NCI-H526 (cell line): Measurements from ENCODE around the gene CCDC89.
"Not testable (repeated sequence)": the region's sequence is repeated elsewhere in the genome, so short reads cannot be mapped to it uniquely, and the experiment has no call there.

Experiments
- DNase-seq, 2 experiments: peaks; one replicate each; lab custom pipeline; 2025; lab: John Stamatoyannopoulos, UW

CCDC89 gene

DNA sequence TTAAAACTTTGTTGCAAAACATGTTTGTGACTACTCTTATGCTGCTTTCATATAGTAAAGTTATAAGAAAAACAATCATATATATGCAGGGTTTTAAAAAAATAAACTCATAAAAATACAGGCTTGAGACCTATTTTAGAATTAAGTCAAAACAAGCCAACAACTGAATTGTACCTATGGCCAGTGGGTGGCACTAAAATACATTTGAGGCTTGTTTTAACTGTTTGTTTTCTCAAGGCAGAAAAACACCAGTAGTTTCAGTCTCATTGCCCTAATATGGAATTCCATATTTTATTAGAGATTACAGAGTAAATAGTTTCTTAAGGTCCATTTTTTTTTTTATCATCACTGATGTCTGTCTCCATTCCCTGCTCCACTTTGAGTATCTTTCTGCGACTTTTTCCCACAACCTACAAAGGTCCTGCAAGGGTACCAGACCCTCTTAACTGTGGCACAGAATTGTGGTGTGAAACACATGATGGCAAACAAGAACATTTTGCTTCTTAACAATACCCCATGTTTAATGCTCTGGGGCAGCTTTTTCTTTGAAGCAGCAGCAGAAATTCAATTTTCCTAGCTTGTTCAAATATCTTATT is 8.5 kb upstream of the CCDC89 start:
- DNase-seq: peak in 1 of 2 experiments; percentile 58

DNA sequence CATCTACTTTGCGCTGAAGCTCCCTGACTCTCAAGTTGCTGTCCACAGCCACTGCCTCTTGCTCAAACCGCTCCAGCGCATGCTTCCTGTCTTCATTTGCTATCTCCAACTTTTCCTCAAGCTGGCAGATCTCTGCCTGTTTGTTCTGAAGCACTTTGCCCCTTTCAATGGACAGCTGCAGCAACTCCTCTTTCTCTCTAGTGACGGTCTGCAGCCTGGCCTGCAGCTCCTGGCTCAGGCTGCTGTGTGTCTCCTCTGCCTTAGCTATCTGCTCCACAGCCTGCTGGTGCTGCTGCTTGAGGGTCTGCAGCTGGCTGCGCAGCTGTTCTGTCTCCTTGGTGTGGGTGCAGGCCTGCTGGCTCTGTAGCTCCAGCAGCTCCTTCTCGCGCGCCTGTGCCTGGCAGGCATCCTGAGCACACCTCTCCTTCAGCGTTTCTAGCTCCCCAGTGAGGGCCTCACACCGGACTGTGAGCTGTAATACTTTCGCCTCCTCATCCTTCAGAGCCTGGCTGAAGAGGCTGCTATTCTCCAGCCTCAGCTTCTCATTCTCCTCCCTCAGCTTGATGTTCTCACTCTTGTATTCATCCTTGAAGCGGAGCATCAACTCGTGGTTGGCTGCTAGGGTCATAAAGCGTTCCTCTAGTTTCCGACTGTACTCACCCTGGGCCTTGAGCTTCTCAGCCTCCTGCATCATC is 723 bp downstream of the CCDC89 start:
- DNase-seq: no peak

DNA sequence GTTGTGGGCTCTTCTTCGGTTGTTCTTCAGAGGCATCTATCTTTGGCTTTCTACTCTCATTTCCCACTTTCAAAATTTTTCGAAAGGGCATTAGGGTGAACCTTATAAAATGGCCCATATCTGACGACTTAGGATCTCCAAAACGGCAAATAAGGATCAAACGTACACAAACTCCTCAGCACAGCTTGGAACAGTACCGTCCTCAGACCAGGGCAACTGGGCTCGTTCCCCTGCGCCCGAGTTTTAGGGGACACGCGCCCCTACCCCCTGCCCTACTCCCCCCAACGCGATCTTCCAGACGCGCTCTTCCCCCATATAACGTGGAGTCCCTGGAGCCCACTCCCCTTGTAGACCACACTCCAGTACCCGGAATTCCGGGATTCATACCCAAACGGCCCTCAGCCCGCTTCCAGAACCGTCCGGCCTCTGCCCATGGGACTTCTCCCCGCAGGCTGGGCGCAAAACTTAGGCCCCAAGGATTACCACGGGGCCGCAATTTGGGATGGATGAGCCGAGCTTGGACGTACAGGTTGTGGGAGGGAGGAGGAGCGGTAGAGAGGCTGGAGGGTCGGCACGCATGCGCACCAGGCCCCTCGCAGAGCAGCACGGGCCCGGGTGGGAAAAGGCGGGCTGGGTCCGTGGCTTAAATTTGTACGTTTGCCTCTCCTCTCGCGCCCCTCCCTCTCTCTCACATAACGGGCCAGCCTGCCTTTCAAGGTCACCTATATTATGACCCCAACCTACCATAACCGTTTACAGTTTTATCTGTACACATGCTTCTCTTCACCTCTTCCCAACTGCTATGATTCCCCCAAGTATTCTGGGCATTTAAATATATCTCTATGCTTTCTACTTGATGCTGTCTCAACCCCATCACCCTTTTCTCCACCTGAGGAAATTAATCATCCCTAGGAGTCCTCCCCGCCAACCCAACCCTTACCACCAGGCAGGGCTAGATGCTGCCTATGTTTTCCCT is 3.4 kb downstream of the CCDC89 start:
- no peak for DNase-seq

DNA sequence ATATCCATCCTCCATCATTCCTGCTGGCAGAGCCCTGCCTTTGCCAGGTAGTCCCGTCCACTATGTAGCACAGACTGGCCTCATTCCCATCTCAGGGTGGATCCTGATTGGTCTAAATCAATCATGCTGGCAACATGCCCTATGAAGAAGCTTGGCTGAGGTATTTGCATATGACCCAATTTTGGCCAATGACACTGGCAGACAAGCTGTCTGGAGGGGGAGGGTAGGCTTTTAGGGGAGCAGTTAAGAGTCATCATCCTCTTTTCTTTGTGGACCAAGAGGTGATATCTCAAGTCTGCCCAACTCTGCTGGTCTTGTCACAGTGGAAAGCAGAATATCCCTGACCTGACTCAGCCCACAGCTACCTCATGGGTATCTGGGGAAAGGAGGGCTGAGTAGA is 5.1 kb downstream of the CCDC89 start:
- DNase-seq: no peak

DNA sequence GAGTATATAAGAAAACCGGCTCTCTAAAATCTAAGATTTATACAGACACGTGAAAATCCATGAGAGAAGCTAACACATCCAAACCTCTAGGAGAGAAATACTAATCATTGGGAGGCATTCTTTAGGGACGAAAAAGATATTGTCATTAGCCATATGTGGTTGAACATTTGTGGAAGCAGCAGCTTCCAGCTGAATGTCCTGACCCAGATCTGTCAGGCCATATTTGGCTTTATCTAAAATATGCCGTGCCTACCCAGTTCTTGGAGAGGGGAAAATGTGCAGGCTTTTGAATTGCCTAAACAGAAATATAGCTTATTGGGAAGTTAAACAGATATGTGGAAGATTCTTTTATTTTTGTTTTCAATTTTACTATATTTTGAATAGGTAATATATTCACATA is 6.4 kb downstream of the CCDC89 start:
- no peak for DNase-seq

DNA sequence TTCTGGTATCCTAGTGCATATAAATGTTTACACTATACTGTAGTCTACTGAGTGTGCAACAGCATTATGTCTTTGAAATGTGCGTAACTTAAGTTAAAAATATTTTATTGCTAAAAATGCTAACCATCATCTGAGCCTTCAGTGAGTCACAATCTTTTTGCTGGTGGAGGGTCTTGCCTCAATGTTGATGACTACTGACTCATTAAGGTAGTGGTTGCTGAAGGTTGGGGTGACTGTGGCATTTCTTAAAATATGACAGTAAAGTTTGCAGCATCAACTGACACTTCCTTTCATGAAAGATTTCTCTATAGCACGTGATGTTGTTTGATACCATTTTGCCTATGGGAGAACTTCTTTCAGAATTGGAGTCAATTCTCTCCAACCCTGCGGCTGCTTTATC is 12.6 kb downstream of the CCDC89 start:
- no peak for DNase-seq

DNA sequence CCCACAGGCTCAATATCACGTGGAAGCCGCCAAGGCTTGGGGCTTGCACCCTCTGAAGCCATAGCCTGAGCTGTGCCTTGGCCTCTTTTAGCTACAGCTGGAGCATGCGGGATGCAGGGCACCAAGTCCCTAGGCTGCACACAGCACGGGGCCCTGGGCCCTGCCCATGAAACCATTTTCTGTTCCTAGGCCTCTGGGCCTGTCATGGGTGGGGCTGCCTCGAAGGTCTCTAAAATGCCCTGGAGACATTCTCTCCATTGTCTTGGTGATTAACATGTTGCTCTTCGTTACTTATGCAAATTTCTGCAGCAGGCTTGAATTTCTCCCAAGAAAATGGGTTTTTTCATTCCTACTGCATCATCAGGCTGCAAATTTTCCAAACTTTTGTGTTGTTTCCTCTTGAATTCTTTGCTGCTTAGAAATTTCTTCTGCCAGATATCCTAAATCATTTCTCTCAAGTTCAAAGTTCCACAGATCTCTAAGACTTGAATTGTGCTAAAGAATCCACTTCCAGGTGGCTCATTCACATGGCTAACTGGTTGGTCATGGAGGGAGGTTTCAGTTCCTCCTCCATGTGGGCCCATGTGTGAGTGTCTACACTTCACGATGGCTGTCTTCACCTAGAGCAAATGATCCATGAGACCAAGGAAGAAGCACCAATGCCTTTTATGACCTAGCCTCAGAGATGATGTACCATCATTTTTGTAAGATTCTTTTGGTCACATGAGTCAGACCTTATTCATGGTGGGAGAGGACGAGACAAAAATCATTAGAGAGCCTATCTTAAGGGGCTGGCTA is 13.7 kb downstream of the CCDC89 start:
- no peak for DNase-seq

DNA sequence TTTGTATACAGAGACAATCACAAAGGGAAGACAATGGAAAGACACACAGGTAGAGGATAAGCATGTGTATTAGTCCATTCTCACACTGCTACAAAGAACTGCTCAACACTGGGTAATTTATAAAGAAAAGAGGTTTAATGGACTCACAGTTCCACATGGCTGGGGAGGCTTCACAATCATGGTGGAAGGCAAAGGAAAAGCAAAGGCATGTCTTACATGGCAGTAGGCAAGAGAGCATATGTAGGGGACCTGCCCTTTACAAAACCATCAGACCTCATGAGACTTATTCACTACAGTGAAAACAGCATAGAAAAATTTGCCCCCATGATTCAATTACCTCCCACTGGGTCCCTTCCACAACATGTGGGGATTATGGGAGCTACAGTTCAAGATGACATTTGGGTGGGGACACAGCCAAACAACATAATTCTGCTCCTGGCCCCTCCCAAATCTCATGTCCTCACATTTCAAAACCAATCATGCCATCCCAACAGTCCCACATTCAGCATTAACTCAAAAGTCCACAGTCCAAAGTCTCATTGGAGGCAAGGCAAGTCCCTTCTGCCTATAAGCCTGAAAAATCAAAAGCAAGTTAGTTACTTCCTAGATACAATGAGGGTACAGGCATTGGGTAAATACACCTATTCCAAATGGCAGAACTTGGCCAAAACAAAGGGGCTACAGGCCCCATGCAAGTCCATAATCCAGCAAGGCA is 14.9 kb downstream of the CCDC89 start:
- DNase-seq: not testable (repeated sequence)

DNA sequence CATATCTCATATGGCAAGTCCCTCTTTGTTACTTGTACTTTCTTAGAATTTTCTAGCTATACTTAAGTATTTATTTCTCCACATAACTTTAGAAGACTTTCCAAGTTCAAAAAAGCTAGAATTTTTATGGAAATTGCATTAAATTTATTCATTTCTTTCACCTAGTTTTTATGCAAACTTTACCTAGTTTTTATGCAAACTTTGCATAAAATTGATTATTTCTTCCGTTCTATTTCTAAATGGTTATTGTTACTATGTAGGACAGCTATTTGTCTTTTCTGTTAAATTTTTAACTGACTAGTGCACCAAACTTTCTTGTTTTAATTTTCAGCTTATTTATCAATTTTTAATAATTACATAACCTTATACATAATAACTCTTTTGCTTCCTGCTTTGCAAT is 17.8 kb downstream of the CCDC89 start:
- DNase-seq: no peak

DNA sequence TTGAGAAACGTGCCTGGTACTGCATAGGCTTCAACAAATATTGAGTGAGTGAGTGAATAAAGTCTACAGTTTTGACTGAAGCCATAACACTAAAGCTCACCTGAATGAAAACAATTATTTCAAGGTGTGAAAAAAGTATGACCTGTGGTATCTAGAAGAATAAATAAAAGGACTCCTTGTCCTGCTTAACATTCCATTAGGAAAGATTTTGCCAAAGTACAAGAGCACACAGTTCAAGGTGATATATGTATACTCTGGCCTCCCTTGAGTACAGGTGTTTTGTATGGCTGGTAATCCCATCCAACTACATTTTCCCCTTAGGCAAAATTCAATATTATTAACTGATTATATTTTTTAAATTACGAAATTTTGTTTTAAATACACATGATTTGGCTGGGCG is 19.3 kb downstream of the CCDC89 start:
- DNase-seq: no peak

DNA sequence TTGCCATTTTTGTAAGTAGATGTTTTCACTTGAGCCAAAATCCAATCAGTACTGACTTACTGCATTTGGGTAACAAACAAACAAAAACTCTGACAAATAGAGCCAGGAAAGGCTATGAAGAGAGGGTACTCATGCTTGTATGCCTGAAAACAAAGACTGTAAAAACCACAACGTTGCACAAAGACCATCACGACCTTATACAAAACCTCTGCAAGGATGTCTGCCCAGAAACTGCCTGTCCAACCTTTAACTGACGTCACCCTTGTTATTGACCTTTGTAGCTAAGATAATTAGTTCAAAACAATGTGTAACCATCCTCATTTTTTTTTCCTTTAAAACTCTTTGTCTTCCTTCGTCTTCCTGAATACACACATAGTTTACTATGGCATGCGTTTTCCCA is 20.3 kb downstream of the CCDC89 start:
- DNase-seq: no peak

DNA sequence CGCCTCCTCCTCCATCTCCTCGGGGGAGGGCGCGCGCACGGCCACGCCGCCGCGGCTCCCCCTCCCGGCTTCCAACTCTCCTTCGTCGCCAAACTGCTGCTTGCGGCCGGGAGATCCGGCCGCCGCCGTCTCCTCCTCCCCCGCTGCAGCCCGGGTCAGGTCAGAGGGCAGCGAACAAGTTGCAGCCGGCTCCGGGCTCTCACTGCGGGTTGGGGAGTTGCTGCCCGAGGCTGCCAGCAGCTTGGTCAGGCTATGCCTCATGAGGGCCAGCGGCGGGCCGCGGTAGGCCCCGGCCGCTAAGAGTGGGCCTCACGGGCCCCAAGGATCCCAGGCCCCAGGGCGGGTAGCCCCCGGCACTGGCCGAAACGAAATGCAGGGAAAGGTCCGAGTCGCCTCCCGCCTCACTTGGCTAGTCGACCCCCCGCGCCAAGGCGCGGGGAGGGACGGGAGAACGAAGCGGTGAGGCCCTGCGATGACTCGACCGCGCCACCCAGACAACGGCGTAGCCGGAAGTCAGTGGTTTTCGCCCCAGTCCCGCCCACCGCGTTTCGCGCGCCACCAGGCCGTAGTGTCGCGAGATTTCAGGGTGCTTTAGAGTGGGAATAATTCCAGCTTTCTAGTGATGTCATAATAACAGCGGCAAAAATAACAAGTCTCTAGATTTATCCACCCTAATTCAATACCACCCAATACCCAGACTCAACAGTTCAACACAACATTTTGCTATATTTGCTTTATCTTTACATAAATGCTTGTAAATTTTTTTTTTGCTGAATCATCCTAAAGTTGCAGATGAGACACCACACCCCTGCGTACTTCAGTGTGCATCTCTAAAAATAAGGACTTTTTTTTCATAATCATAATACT is 21.1 kb downstream of the CCDC89 start, which contains the start of gene CREBZF:
Gene CREBZF, minus strand, starts transcription at position 515 of the 867 bp plus-strand sequence. Its CDS starts 254 bp downstream, at position 261.
- DNase-seq: peak; percentile 93 to 99

DNA sequence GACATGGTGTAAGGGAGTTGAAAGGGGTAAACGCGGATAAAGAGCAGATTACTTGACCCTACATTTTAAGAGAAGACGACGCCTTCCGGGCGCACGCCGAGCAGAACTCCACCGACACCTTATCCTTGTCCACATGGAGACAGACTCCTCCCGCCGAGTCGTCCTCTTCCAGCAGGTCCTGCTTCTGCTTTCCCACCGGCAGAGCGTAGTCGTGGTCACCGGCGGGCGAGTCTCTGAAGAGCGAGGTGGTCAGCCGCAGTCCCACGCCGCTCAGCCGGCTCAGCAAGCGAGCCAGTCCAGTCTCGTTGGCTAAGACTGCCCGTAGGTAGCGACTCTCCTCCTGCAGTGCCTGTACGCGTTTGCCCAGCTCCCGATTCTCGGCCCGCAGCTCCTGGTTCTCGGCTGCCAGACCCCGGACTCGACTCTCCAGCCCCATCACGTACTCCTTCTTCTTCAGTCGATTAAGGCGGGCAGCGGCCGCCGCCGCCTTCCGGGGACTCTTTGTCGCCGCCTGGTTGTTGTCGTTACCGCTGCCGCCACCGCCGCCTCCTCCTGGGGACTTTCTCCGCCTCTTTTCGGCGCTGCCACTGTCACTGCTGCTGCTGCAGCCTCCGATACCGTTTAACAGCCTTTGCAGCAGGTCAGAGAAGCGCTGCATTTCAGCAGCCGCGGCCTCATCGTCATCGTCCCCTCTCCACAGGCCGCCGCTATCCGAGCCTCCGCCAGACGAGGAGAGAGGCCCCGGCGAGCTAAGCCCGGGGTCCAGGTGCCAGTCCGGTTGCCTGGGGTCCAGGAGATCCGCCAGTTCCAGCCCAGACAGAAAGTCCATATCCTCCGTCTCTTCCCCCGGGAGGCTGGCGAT is 22.0 kb downstream of the CCDC89 start:
- DNase-seq: peak; percentile 67 to 91

DNA sequence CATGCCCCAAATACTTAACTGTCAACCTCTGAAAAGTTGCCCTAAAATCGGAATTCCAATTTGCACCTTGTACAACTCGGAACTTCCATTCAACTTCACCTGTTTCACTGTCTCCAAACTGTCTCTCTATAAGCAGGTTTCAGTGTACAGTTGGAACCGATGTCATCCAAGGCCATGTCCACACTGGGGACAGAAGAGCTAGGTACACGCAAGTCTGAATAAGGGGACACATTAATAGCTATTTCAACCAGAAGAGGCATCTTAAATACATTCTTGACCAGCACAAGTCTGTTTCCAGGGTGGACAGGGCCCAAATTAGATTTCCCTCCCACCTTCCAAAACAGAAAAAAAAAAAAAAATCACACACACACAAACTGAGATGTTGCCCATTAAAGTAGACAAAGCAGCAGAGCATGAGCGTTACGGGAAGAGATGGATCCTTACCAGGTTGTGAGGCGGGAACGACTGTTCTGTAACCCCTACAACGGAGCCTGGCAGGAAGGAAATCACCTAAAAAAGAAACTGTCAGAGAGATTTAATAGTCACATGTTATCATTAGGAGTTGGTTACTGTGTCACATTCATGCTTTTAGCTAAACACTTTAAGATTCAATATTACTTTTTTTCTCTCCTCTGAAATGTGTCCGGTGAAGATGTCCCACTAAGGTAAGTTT is 22.8 kb downstream of the CCDC89 start:
- peak; percentile 39 to 56 for DNase-seq

DNA sequence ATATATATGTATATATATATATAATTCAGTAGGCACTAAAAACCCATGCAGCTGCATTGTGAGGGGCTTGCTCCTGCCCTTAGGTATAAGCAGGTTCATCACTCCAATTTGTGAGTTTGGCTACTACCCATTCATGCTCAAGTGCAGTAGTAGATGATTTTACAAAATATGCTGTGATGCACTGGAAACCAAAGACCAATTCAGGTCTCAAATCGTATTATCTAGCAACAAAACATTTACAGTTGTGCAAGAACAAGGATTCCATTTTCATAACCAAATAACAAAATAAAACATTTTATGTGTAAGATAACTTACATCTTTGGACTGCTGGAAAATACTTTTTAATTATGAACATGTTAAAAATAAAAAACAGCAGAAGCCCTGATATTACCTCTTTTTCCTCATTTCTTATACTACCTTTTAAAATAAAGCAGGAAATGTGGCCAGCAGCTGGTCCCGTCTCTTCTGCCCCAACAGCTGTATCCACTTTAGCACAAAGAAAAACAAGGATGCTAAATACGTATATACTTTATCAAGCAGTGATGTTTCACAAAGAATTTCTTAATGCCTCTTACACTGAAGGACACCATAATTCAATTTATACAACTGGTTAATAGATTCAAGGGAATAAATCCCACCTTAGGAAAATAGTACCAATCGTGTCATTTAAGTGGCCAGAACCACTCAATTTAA is 23.9 kb downstream of the CCDC89 start:
- DNase-seq: peak in 1 of 2 experiments; percentile 19

DNA sequence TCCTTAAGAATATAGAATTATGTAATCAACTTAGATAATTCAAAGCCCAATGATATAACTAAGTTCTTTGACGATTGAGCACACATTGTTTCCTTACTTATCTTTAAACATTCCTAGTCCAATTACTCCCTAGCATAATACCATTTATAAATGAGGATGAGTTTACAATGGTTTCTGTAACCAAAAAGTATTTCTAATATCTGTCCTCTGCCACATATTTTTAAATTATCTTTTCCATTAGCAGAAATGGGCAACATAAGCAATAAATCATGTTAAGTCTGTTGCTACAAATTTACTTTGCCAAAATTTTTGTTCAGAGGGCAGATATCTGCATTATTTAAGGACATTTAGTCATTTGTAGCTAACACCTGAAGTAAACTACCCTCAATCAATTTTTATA is 27.8 kb downstream of the CCDC89 start:
- DNase-seq: no peak

DNA sequence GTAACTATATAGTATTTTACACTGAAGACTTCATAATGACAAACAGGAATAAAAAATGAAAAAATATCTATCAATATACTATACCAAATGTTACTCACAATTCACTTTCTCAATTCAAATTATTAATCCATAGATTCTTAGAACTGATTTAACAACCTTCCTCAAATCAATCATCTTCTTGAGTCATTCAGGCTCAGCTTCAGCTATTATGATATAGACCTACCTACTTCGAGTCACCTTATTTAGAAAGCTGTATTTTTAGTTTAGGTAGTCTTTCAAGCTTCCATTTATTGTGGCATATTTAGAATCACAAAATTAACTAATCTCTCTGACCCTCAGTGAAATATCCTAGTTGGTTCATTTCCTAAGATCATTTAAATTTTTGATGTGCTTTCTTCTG is 29.2 kb downstream of the CCDC89 start:
- DNase-seq: no peak

DNA sequence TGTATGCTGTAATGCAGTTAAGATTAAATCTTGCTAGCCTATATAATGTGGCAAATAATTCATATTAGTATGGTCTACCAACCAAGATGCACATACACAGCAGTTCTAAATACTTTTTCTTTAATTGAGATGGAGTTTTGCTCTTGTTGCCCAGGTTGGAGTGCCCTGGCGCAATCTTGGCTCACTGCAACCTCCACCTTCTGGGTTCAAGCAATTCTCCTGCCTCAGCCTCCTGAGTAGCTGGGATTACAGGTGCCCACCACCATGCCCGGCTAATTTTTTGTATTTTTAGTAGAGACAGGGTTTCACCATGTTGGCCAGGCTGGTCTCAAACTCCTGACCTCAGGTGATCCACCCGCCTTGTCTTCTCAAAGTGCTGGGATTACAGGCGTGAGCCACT is 31.7 kb downstream of the CCDC89 start:
- DNase-seq: not testable (repeated sequence)
